HG03095 (cell line): Measurements from ENCODE around the gene NLRP9.

ENCODE experiments used
- ATAC-seq: cut with Tn5 transposase; IDR thresholded peaks from one replicate; pipeline ENCODE4 v1.9.1; 2021; ENCODE audit warnings: moderate library complexity; ENCODE audit not compliant: unreplicated experiment

The NLRP9 gene

GRCh38 chr19:55704494-55705245, 33.5 kb downstream of the NLRP9 start:
- ATAC-seq: no peak

GRCh38 chr19:55703790-55704215, 34.4 kb downstream of the NLRP9 start:
- no peak for ATAC-seq

- ATAC-seq: no peak
Measured at GRCh38 chr19:55702131-55702627, 36.0 kb downstream of the NLRP9 start.

- no peak for ATAC-seq
Measured at GRCh38 chr19:55700813-55701212, 37.4 kb downstream of the NLRP9 start.

- ATAC-seq: no peak
Measured at GRCh38 chr19:55699221-55699620, 39.0 kb downstream of the NLRP9 start.

- no peak for ATAC-seq
Measured at GRCh38 chr19:55698256-55698655, 39.9 kb downstream of the NLRP9 start.

- no peak for ATAC-seq
Measured at GRCh38 chr19:55697698-55698097, 40.5 kb downstream of the NLRP9 start.

- no peak for ATAC-seq
Measured at GRCh38 chr19:55697069-55697440, 41.1 kb downstream of the NLRP9 start.

- no peak for ATAC-seq
Measured at GRCh38 chr19:55696301-55697068, 41.7 kb downstream of the NLRP9 start.

GRCh38 chr19:55695511-55696290, 42.5 kb downstream of the NLRP9 start:
- ATAC-seq: no peak

- no peak for ATAC-seq
Measured at GRCh38 chr19:55694656-55695491, 43.3 kb downstream of the NLRP9 start.

- no peak for ATAC-seq
Measured at GRCh38 chr19:55694241-55694655, 44.0 kb downstream of the NLRP9 start.

- ATAC-seq: no peak
Measured at GRCh38 chr19:55693336-55693974, 44.7 kb downstream of the NLRP9 start.

- no peak for ATAC-seq
Measured at GRCh38 chr19:55692681-55693081, 45.5 kb downstream of the NLRP9 start.

- no peak for ATAC-seq
Measured at GRCh38 chr19:55691561-55692481, 46.4 kb downstream of the NLRP9 start.

GRCh38 chr19:55690769-55691545, 47.2 kb downstream of the NLRP9 start:
- no peak for ATAC-seq

- ATAC-seq: no peak
Measured at GRCh38 chr19:55690109-55690768, 48.0 kb downstream of the NLRP9 start.
